GM20000 (cell line): ENCODE data around the gene EPHA8.

ENCODE experiments used
- DNase-seq: peaks from one replicate; pipeline ENCODE4 v3.0.0; 2012; ENCODE audit warnings: low spot score
- CTCF ChIP-seq: IDR thresholded peaks from 2 replicates; pipeline ENCODE4 v1.5.1; 2012; ENCODE audit warnings: mild to moderate bottlenecking, control low read depth; ENCODE audit errors: extremely low read depth, missing control alignments

Gene EPHA8

GRCh38 chr1:22545141-22545540, 18.1 kb upstream of the EPHA8 start:
- no peak for DNase-seq
- no peak for TF ChIP-seq CTCF

GRCh38 chr1:22547186-22547817, 16.0 kb upstream of the EPHA8 start:
- no peak for TF ChIP-seq CTCF

GRCh38 chr1:22547818-22548462, 15.3 kb upstream of the EPHA8 start:
- TF ChIP-seq CTCF, result no peak
- DNase-seq, result no peak

More at GRCh38 chr1:22547186-22547817, 16.0 kb upstream of the EPHA8 start:
- DNase-seq, result no peak

- no peak for TF ChIP-seq CTCF
- no peak for DNase-seq
These were observed 13.3 kb upstream of the EPHA8 start for GRCh38 chr1:22550021-22550420.

- no peak for DNase-seq
- TF ChIP-seq CTCF, result no peak
These were observed 11.7 kb upstream of the EPHA8 start for GRCh38 chr1:22551591-22551990.

GRCh38 chr1:22552021-22552420, 11.3 kb upstream of the EPHA8 start:
- no peak for DNase-seq
- TF ChIP-seq CTCF, result no peak

GRCh38 chr1:22553104-22553880, 10.0 kb upstream of the EPHA8 start:
- no peak for DNase-seq
- TF ChIP-seq CTCF, result no peak
